ENCODE data around the gene TP53I13.

Gene TP53I13

DNA sequence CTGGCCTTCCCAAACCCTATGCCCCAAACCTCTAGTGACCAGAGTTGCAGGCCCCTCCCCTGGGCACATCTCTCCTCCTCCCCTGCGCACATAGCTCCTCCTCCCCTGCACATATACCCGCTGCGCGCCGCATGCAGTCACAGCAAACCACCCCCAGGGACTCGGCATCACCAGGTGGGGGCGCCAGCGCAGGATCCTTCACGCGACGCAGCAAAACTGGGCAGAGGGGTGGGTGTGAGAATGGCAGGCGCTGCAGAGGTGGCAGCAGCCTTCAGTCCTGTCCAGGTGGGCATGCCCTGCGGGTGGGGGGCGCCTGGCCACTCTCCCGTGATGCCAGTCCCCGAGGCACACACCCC lies 48.6 kb downstream of the TP53I13 start:
- DNase-seq = peak; percentile 74

DNA sequence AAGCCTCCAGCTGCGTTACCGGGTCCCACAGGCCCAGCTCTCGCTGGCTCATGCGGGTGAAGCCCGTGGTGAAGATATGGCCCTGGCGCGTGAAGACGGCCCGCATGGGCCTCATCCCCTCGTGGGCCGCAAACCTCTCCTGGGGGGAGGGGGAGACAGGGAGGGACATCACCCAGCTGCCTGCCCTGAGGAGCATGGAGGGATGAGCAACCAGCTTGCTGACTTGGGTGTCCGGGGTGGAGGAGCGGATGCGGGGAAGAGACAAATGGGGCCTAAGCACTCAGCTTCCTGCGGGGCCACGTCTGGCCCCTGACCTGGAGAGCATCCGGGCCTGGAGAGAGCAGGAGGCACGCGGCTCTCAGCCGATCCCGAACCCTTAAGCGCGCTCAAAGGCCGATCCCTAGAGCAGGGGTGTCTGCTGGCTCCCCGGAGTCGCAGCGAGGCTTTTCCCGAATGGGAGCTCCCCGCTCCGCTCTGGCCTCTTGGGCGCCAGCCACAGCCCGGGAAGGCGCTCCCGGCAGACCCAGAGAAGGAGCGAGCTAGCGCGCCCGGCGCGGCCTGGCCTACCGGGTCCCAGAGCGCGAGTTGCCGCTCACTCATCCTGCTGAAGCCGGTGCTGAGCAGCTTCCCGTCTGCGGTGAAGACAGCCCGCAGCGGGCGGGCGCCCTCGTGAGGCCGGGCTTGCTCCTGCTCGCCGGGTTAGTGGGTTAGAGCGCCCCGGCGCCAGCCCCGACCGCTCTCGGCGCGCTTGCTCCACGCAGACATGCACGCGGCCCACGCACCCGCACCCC lies 49.2 kb downstream of the TP53I13 start:
- peak; percentile 80 for DNase-seq

DNA sequence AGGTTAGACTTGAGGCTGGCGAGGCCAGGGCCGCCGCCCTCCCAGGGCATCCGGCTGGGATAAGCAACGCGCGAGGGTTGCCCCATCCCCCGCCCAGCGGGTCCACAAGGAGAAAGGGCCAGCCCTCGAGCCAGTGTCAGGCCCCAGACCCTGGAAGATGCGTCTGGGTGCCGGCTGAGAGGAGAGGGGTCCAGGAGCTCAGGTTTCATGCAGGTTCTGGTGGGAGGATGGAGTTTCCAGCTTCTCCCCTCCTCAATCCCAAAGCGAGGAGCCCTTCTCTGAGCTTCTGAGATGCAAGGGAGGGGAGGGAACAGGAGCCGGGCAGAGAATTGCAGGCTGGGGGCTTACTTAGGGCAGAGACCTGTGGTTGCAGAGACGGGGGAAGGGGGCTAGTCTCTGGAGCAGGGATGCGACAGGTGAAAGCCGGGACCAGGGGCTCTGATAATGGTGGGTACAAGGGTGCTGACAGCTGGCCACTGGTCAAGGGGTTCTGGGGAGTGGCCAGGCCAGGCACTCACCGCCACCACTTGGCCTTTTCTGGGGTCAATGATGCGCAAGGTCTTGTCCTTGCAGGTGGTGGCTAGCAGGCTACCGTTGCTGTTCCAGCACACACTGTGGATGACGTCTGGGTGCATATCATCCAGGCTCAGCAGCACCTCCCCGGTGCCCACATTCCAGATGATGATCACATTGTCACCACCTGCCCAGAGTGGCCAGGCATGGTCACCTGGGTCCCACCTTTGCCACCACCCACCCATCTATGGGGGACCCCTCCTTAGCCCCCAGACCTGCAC lies 50.0 kb downstream of the TP53I13 start:
- DNase-seq = no peak

DNA sequence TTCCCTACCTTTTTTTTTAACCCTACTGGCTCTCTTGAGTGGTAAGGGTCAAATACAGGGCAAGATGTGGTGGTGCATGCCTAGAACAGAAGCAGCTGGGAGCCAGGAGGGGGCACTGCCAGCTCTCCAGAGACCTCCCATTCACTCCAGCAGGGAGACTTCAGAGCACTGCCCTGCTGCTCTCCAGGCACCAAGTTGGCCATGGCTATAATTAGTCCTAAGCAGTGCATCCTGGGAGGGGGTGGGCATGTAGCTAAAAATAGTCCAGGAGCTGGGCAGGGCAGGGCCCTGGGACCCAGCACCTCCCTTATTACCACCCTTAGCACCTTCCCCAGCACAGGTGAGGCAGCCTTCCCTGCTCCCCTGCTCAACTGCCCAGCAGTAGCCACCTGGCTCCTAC lies 50.8 kb downstream of the TP53I13 start:
- no peak for DNase-seq

DNA sequence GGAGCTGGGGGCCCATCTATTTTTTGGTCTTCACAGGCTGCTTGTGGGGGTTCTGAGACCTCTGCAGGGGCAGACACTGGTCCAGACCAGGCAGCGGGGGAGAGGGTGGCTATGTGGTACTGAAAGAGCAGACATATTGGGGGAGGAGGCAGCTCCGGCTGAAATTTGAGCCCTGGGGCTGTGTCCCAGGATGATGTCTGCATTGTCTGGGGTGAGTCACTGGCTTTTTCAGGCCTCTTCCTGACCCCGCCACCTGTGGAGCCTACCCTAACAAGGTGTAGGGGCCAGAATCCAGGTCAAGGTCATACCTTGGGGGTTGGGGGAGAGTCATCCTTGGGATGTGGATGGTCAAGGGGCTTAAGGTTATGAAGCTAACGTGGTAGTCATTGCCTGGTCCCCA lies 51.8 kb downstream of the TP53I13 start:
- DNase-seq = no peak

DNA sequence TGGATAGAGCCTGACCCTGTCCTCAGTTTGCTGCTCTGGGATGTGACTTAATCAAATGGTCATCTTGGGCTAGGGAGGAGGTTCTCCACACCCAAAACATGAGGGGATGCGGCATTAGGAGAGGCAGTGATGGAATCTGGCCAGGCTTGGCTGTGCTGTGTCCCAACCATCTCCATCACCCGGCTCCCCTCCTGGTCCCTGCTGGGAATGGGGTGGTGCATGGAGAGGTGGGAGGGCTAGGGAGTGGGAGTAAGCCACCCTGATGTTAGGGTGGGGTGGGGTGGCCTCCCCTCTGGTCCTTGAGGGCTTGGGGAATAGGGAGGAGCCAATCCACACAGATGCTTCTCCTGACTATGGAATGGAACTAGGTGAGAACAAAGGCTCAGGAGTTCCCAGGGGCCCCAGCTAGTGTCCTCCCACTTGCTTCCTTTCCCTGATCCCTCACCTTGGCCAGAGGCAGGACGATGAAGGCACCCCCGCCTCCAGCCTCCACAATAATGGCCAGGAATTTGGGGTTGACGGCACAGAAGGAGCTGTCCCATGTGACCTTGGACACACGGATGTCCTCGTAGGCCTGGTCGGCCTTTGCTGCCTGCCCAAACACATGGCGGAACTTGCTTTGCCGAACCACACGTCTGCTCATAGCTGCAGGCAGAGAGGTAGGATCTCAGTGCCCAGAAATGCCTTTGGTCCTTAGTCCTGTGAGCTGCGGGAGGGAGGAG lies 52.4 kb downstream of the TP53I13 start:
- no peak for DNase-seq

DNA sequence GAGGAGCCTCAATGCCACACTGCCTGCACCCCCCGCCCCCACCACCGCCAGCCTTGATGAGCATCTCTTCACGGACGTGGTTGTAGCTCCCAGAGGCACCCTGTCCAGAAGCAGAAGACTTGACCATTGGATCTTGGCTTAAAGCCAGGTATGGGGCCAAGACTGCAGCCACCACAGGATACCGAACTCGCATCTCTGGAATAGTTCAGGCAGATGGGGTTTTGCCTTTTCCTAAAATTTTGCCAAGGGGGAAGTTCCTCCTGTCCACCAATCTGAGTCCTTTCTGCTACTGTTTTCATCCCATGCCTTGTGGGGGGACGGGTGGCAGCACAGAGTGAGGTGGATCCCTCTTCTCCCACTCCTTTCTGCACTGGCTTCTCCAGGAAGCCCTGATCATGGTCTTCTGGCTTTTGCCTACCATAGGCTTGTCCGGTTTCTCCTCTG lies 53.3 kb downstream of the TP53I13 start:
- DNase-seq = no peak
